Endothelial cell of umbilical vein (primary cell): ENCODE data around the gene TOR1AIP1. TPM values are rescaled to one million over a fixed set of nuclear protein-coding genes. Genes with fewer than 3 reads are reported as not detected.

Source experiments
- BruUV-seq: library from RNA; stranded (reverse); fragments of 400-500 nt; replicated peaks from 2 replicates; lab custom pipeline; 2021; lab: Mats Ljungman, UMichigan
- CTCF ChIA-PET: fragments of 300-600, 350-600 bp; sonication (Branson Sonifier 250); formaldehyde crosslinking; loops from one replicate; lab custom pipeline; 2021; ENCODE audit warnings: antibody characterized with exemption, inconsistent platforms; lab: Charles Lee
- POLR2A ChIA-PET: fragments of 300-600, 350-600 bp; sonication (Branson Sonifier 250); formaldehyde crosslinking; loops from one replicate; lab custom pipeline; 2021; ENCODE audit warnings: antibody characterized with exemption, inconsistent platforms; lab: Charles Lee
- DNase-seq: peaks from one replicate; pipeline ENCODE4 v3.0.0-alpha.2; 2011; ENCODE audit warnings: low read depth, low spot score
- FAIRE-seq: peaks from 2 replicates; lab custom pipeline; 2011; peaks lifted over from hg19 to GRCh38; lab: Jason Lieb, UNC
- H2AFZ ChIP-seq: 2 replicates; pipeline ENCODE4 v1.6.0; 2012; ENCODE audit warnings: low read depth, low read length, control low read depth, inconsistent platforms
- H3K27ac ChIP-seq: 2 replicates; pipeline ENCODE4 v1.5.1; 2011; ENCODE audit warnings: low read depth, mild to moderate bottlenecking, control low read depth, low read length, moderate library complexity; ENCODE audit not compliant: insufficient read depth
- H3K27me3 ChIP-seq, 2 experiments: 2 replicates each; pipeline versions ENCODE4 v1.6.0 to v1.6.1; 2011; ENCODE audit warnings: low read length in 2 of 2, mixed read lengths in 1 of 2; ENCODE audit not compliant: control insufficient read depth in 2 of 2, insufficient read depth in 2 of 2
- H3K36me3 ChIP-seq, 2 experiments: 2 replicates in 1 of 2; 3 replicates in 1 of 2; pipeline ENCODE4 v1.5.1; 2011; ENCODE audit warnings: low read length in 2 of 2, mild to moderate bottlenecking in 1 of 2, moderate library complexity in 1 of 2; ENCODE audit not compliant: control insufficient read depth in 2 of 2, insufficient read depth in 2 of 2; ENCODE audit errors: extremely low read depth in 1 of 2
- H3K4me1 ChIP-seq: 3 replicates; pipeline ENCODE4 v1.5.1; 2011; ENCODE audit warnings: mild to moderate bottlenecking, low read length; ENCODE audit not compliant: control insufficient read depth, insufficient read depth; ENCODE audit errors: extremely low read depth
- H3K4me2 ChIP-seq: 2 replicates; pipeline ENCODE4 v1.6.1; 2011; ENCODE audit warnings: low read length, control low read depth, mixed read lengths; ENCODE audit not compliant: insufficient read depth
- H3K4me3 ChIP-seq, 3 experiments: fragments of 200-600 bp in 1 of 3; sonication (generic), shearing (Covaris generic) in 1 of 3; replicated peaks in 1 of 3; 2 replicates each; pipeline ENCODE4 v1.5.1; 2011 to 2016; ENCODE audit warnings: control low read depth in 3 of 3, low read length in 3 of 3, mild to moderate bottlenecking in 2 of 3, inconsistent platforms in 1 of 3, low read depth in 1 of 3, moderate library complexity in 1 of 3; ENCODE audit not compliant: insufficient read depth in 1 of 3
- H3K79me2 ChIP-seq: 2 replicates; pipeline ENCODE4 v1.6.0; 2012; ENCODE audit warnings: low read length, inconsistent platforms; ENCODE audit not compliant: control insufficient read depth, insufficient read depth
- H3K9ac ChIP-seq: replicated peaks from 2 replicates; pipeline ENCODE3; 2011; ENCODE audit warnings: low read length, control low read depth; ENCODE audit not compliant: insufficient read depth; ENCODE audit errors: extremely low read depth
- H3K9me1 ChIP-seq: replicated peaks from 3 replicates; pipeline ENCODE4 v1.6.0; 2011; ENCODE audit warnings: mild to moderate bottlenecking, low read length; ENCODE audit not compliant: control insufficient read depth, insufficient read depth; ENCODE audit errors: extremely low read depth
- H3K9me3 ChIP-seq: replicated peaks from 2 replicates; pipeline ENCODE4 v1.5.1; 2012; ENCODE audit warnings: low read length, inconsistent platforms; ENCODE audit not compliant: control insufficient read depth, insufficient read depth
- H4K20me1 ChIP-seq: replicated peaks from 2 replicates; pipeline ENCODE3; 2011; ENCODE audit warnings: mild to moderate bottlenecking, low read length; ENCODE audit not compliant: control insufficient read depth, insufficient read depth; ENCODE audit errors: extremely low read depth
- CTCF ChIP-seq, 2 donors: IDR thresholded peaks; 1 replicate in 1 of 2; 2 replicates in 1 of 2; pipeline ENCODE4 v1.5.1; 2011; ENCODE audit warnings: low read length in 2 of 2, mild to moderate bottlenecking in 2 of 2, moderate library complexity in 2 of 2, control low read depth in 1 of 2, inconsistent platforms in 1 of 2, low read depth in 1 of 2; ENCODE audit not compliant: insufficient read depth in 1 of 2; ENCODE audit errors: extremely low read depth in 1 of 2
- EZH2 ChIP-seq: IDR thresholded peaks from 2 replicates; pipeline ENCODE4 v1.6.1; 2012; ENCODE audit warnings: borderline replicate concordance, low read depth, mild to moderate bottlenecking, moderate library complexity, low read length, inconsistent platforms; ENCODE audit not compliant: severe bottlenecking
- FOS ChIP-seq: IDR thresholded peaks from 2 replicates; pipeline ENCODE4 v1.6.1; 2011; ENCODE audit warnings: mild to moderate bottlenecking, low read length, moderate library complexity, borderline replicate concordance; ENCODE audit not compliant: insufficient read depth
- GATA2 ChIP-seq: IDR thresholded peaks from 2 replicates; pipeline ENCODE4 v1.7.0; 2011; ENCODE audit warnings: low read depth, mild to moderate bottlenecking, moderate library complexity, mixed read lengths, low read length; ENCODE audit not compliant: insufficient read length, insufficient read depth
- JUN ChIP-seq: IDR thresholded peaks from 2 replicates; pipeline ENCODE4 v1.6.1; 2011; ENCODE audit warnings: borderline replicate concordance, low read depth; ENCODE audit not compliant: insufficient read length, insufficient read depth
- MAX ChIP-seq: IDR thresholded peaks from 2 replicates; pipeline ENCODE4 v1.6.1; 2011; ENCODE audit not compliant: insufficient read depth, insufficient read length
- MYC ChIP-seq: IDR thresholded peaks from one replicate; pipeline ENCODE4 v1.6.1; 2011; ENCODE audit warnings: mild to moderate bottlenecking, low read depth, low read length
- POLR2A ChIP-seq: IDR thresholded peaks from 2 replicates; pipeline ENCODE4 v1.6.1; 2012; ENCODE audit warnings: low read depth, mild to moderate bottlenecking, control low read depth, low read length
- POLR2AphosphoS5 ChIP-seq: IDR thresholded peaks from 2 replicates; pipeline ENCODE4 v1.6.1; 2012; ENCODE audit warnings: low read depth, mild to moderate bottlenecking, control low read depth, low read length, moderate library complexity; ENCODE audit not compliant: insufficient read depth
- dilution Hi-C: fragments of 300-500 bp; cut with MboI; formaldehyde crosslinking; loops from one replicate; pipeline ENCODE4 v1.15.0; 2019; ENCODE audit warnings: low sequenced_read_pairs; ENCODE audit not compliant: extremely low pct_ligation_motif_present
- intact Hi-C: fragments of 100-400 bp; cut with micrococcal nuclease; formaldehyde crosslinking; loops from one replicate; pipeline ENCODE4 v1.10.0; 2022
- polyA plus RNA-seq, 4 experiments: library from polyadenylated mRNA; depleted of rRNA in 3 of 4; stranded (reverse) in 3 of 4; unstranded in 1 of 4; fragments of >200 nt; gene quantifications; 2 replicates each; pipeline versions ENCODE4 v1.2.1 to v1.2.3, GENCODE V29; 2011 to 2012; ENCODE audit warnings: missing spikeins in 1 of 4
- total RNA-seq: library from RNA; stranded (reverse); gene quantifications from 2 replicates; pipeline ENCODE4 v1.2.3, GENCODE V29; 2021

Gene TOR1AIP1
- total and polyA plus RNA-seq, 2 donors (not counting 3 experiments of a cell fraction or from before 2014, with no cell fraction given), result 12.0 to 28.8 TPM

- Histone ChIP-seq H3K36me3 (peaks cover 12 to 13% of the 10 kb centered on the region in 2 experiments), H3K4me3 (no peak overlapping the region), H3K79me2 (peaks cover 13% of the 10 kb centered on the region), H3K4me1 (no peaks in the 10 kb centered on the region), H3K4me2 (no peak overlapping the region), H3K9me3 (no peaks in the 10 kb centered on the region), H3K9ac (no peak overlapping the region), H4K20me1 (no peaks in the 10 kb centered on the region), H3K9me1 (no peaks in the 10 kb centered on the region), H3K27ac (no peak overlapping the region), H2AFZ (no peak overlapping the region), H3K27me3 (no peaks in the 10 kb centered on the region)
- TF ChIP-seq MYC (no peak), MAX (no peak), POLR2A (no peak), FOS (no peak), EZH2 (no peak), CTCF (IDR thresholded peaks at IDR 0.05; ENCODE audit: extremely low read depth in 1 of 2, insufficient read depth in 1 of 2, low read depth in 1 of 2, low read length in 2 of 2) (no peak), JUN (no peak), POLR2AphosphoS5 (no peak), GATA2 (no peak)
- dilution Hi-C loops (no loop called here), intact Hi-C loops (no loop called here)
- FAIRE-seq (no peak), DNase-seq (no peak)
- ChIA-PET POLR2A (no interaction called here), CTCF (interaction anchor here (0.7 to 1.8 kb wide), 6 partner anchors 11 to 488 kb away, joined by 3 to 5 read pairs (median 3); no protein-coding TSS in a partner anchor)
- no TSS peak for BruUV-seq
Measured at GRCh38 chr1:179860652-179861051, 21.4 kb upstream of the TOR1AIP1 start.
